Loucy (cell line): ENCODE results near the gene VKORC1.

Experiments used
- H2AFZ ChIP-seq: fragments of 200-600 bp; sonication (generic); 2 replicates; pipeline ENCODE4 v1.6.0; 2016; ENCODE audit warnings: antibody characterized with exemption, mild to moderate bottlenecking, low read length, moderate library complexity
- H3F3A ChIP-seq: fragments of 200-600 bp; 2 replicates; pipeline ENCODE4 v1.6.0; 2016; ENCODE audit warnings: antibody characterized with exemption, low read depth, mild to moderate bottlenecking
- H3K27me3 ChIP-seq: fragments of 200-600 bp; sonication (generic); 2 replicates; pipeline ENCODE4 v1.6.1; 2014; ENCODE audit warnings: low read length, mild to moderate bottlenecking; ENCODE audit not compliant: insufficient read depth, poor library complexity, severe bottlenecking
- H3K36me3 ChIP-seq: fragments of 200-600 bp; sonication (generic); 2 replicates; pipeline ENCODE4 v1.6.1; 2016; ENCODE audit warnings: low read length; ENCODE audit not compliant: insufficient read depth
- H3K4me1 ChIP-seq: fragments of 200-600 bp; sonication (generic); 2 replicates; pipeline ENCODE4 v1.5.1; 2014; ENCODE audit warnings: low read length, mild to moderate bottlenecking; ENCODE audit not compliant: insufficient read depth, poor library complexity, severe bottlenecking
- H3K4me2 ChIP-seq: fragments of 200-600 bp; sonication (generic); 2 replicates; pipeline ENCODE4 v1.6.0; 2014; ENCODE audit warnings: antibody characterized with exemption, low read length, low read depth, mild to moderate bottlenecking; ENCODE audit not compliant: poor library complexity, severe bottlenecking
- H3K4me3 ChIP-seq: fragments of 200-600 bp; sonication (generic); 2 replicates; pipeline ENCODE4 v1.5.1; 2014; ENCODE audit warnings: low read length, mild to moderate bottlenecking, mixed read lengths; ENCODE audit not compliant: poor library complexity, severe bottlenecking
- H3K79me2 ChIP-seq: fragments of 200-600 bp; sonication (generic); 2 replicates; pipeline ENCODE4 v1.6.1; 2014; ENCODE audit warnings: low read length; ENCODE audit not compliant: insufficient read depth
- H3K9ac ChIP-seq: fragments of 200-600 bp; sonication (generic); 2 replicates; pipeline ENCODE4 v1.6.0; 2014; ENCODE audit warnings: mild to moderate bottlenecking, low read depth, low read length, moderate library complexity; ENCODE audit not compliant: poor library complexity, severe bottlenecking
- H3K9me2 ChIP-seq: fragments of 200-600 bp; sonication (generic); replicated peaks from 2 replicates; pipeline ENCODE4 v1.6.1; 2016; ENCODE audit warnings: low read depth, low read length, mixed read lengths
- H3K9me3 ChIP-seq: fragments of 200-600 bp; sonication (generic); 2 replicates; pipeline ENCODE4 v1.6.1; 2014; ENCODE audit warnings: mild to moderate bottlenecking, antibody characterized with exemption, low read length, low read depth; ENCODE audit not compliant: insufficient read depth
- H4K20me1 ChIP-seq: fragments of 200-600 bp; sonication (generic); 2 replicates; pipeline ENCODE4 v1.6.0; 2014; ENCODE audit warnings: antibody characterized with exemption, low read length, mild to moderate bottlenecking; ENCODE audit not compliant: insufficient read depth, poor library complexity, severe bottlenecking
- CTCF ChIP-seq: fragments of 200-600 bp; sonication (generic); conservative IDR thresholded peaks from 2 replicates; pipeline ENCODE4 v1.5.1; 2014; ENCODE audit warnings: mild to moderate bottlenecking, antibody characterized with exemption, low read length
- EZH2phosphoT487 ChIP-seq: fragments of 200-600 bp; IDR thresholded peaks from 2 replicates; pipeline ENCODE4 v1.6.1; 2018; ENCODE audit warnings: antibody characterized with exemption, mild to moderate bottlenecking, moderate library complexity, borderline replicate concordance

VKORC1 gene

GRCh38 chr16:31129568-31130335 is 35.2 kb upstream of the VKORC1 start:
- no peak for TF ChIP-seq EZH2phosphoT487
- no peak for TF ChIP-seq CTCF
- Histone ChIP-seq H3K4me2 (no peak overlapping the region), H3K9ac (no peak overlapping the region), H3K36me3 (no peaks in the 10 kb centered on the region), H3K9me2 (no peaks in the 10 kb centered on the region), H3K27me3 (no peaks in the 10 kb centered on the region), H2AFZ (no peak overlapping the region), H3K4me3 (no peak overlapping the region), H3K9me3 (no peaks in the 10 kb centered on the region), H3K79me2 (no peaks in the 10 kb centered on the region), H3F3A (no peaks in the 10 kb centered on the region), H4K20me1 (no peaks in the 10 kb centered on the region), H3K4me1 (no peaks in the 10 kb centered on the region)

GRCh38 chr16:31128711-31129567 is 34.3 kb upstream of the VKORC1 start:
- no peaks in the 10 kb centered on the region for H3F3A ChIP-seq
- no peaks in the 10 kb centered on the region for H3K9me2 ChIP-seq
- no peak overlapping the region for H3K4me3 ChIP-seq
- no peak overlapping the region for H3K4me2 ChIP-seq
- no peak overlapping the region for H2AFZ ChIP-seq
- no peaks in the 10 kb centered on the region for H4K20me1 ChIP-seq
- H3K79me2 ChIP-seq = no peaks in the 10 kb centered on the region
- H3K9ac ChIP-seq = peak overlapping the region; percentile 16
- TF ChIP-seq CTCF = no peak
- no peak for TF ChIP-seq EZH2phosphoT487
- no peaks in the 10 kb centered on the region for H3K4me1 ChIP-seq
- no peaks in the 10 kb centered on the region for H3K27me3 ChIP-seq
- H3K36me3 ChIP-seq = no peaks in the 10 kb centered on the region
- H3K9me3 ChIP-seq = no peaks in the 10 kb centered on the region

GRCh38 chr16:31127182-31127581 is 32.6 kb upstream of the VKORC1 start:
- Histone ChIP-seq H3K9ac (no peak overlapping the region), H2AFZ (no peak overlapping the region), H3K27me3 (no peaks in the 10 kb centered on the region), H3F3A (no peaks in the 10 kb centered on the region), H3K36me3 (0 out of 2 replicates have a peak, but pooled peaks cover 3% of the 10 kb centered on the region), H3K4me1 (no peaks in the 10 kb centered on the region), H3K4me3 (no peak overlapping the region), H3K9me2 (no peaks in the 10 kb centered on the region), H3K4me2 (no peak overlapping the region), H3K79me2 (peaks cover 2% of the 10 kb centered on the region; the same call in 1 of the 2 replicates), H4K20me1 (no peaks in the 10 kb centered on the region), H3K9me3 (no peaks in the 10 kb centered on the region)
- no peak for TF ChIP-seq CTCF
- no peak for TF ChIP-seq EZH2phosphoT487
